ENCODE measurements around the gene AQP3.

- no peak for TF ChIP-seq POLR2AphosphoS5 (IDR thresholded peaks at IDR 0.05)
- no peak for TF ChIP-seq CTCF (IDR thresholded peaks at IDR 0.05)
- no peak for TF ChIP-seq EP300 (IDR thresholded peaks at IDR 0.05)
Observed at GRCh38 chr9:33453999-33454660, 6.7 kb upstream of the AQP3 start.
